Hepatic stellate cell (primary cell): Measurements from ENCODE around the gene RNF223.
"Not testable (repeated sequence)": the region's sequence is repeated elsewhere in the genome, so short reads cannot be mapped to it uniquely, and the experiment has no call there.

ENCODE experiments used
- DNase-seq: peaks from one replicate; pipeline ENCODE4 v3.0.0; 2011; ENCODE audit warnings: low spot score

RNF223 gene

GRCh38 chr1:1087351-1088028 lies 13.4 kb upstream of the RNF223 start:
- no peak for DNase-seq

GRCh38 chr1:1086911-1087341 lies 12.8 kb upstream of the RNF223 start:
- no peak for DNase-seq

- no peak for DNase-seq
Observed at GRCh38 chr1:1085911-1086841, 12.1 kb upstream of the RNF223 start.

- DNase-seq, result no peak
Observed at GRCh38 chr1:1085171-1085841, 11.2 kb upstream of the RNF223 start.

- no peak for DNase-seq
Observed at GRCh38 chr1:1084372-1085170, 10.5 kb upstream of the RNF223 start.

GRCh38 chr1:1083416-1084371 lies 9.6 kb upstream of the RNF223 start:
- peak; percentile 1 for DNase-seq

GRCh38 chr1:1082776-1083415 lies 8.8 kb upstream of the RNF223 start:
- peak; percentile 1 for DNase-seq

- peak; percentile 5 for DNase-seq
Observed at GRCh38 chr1:1082239-1082775, 8.2 kb upstream of the RNF223 start.

- DNase-seq, result peak; percentile 8
Observed at GRCh38 chr1:1081311-1082238, 7.5 kb upstream of the RNF223 start.

GRCh38 chr1:1080951-1081310 lies 6.8 kb upstream of the RNF223 start:
- no peak for DNase-seq

- DNase-seq, result peak; percentile 80
Observed at GRCh38 chr1:1080122-1080757, 6.1 kb upstream of the RNF223 start.

- peak; percentile 91 for DNase-seq
Observed at GRCh38 chr1:1079408-1080121, 5.5 kb upstream of the RNF223 start.

- DNase-seq, result not testable (repeated sequence)
Observed at GRCh38 chr1:1077396-1077795, 3.3 kb upstream of the RNF223 start.

- no peak for DNase-seq
Observed at GRCh38 chr1:1075148-1075935, 1.2 kb upstream of the RNF223 start.

- DNase-seq, result no peak
Observed at GRCh38 chr1:1074631-1075147, 583 bp upstream of the RNF223 start.
